MM.1S (cell line): ENCODE measurements around the gene CD6.

ENCODE experiments used
- CTCF ChIP-seq: fragments of 300-600 bp; sonication (generic); IDR thresholded peaks from 2 replicates; pipeline ENCODE4 v1.5.1; 2016; ENCODE audit warnings: antibody characterized with exemption, low read length, mixed read lengths
- EZH2 ChIP-seq: fragments of 300-600 bp; sonication (generic); optimal IDR thresholded peaks from 2 replicates; pipeline ENCODE3; 2017; ENCODE audit warnings: low read depth, mild to moderate bottlenecking, antibody characterized with exemption, low read length, mixed read lengths
- EZH2phosphoT487 ChIP-seq: fragments of 300-600 bp; sonication (generic); IDR thresholded peaks from 2 replicates; pipeline ENCODE4 v1.6.1; 2018; ENCODE audit warnings: antibody characterized with exemption, low read length

- no peak for TF ChIP-seq CTCF
- no peak for TF ChIP-seq EZH2
- TF ChIP-seq EZH2phosphoT487, result no peak
Observed at GRCh38 chr11:61045271-61045670, 73.8 kb downstream of the CD6 start.
